ENCODE data around the gene TFIP11.

The TFIP11 gene

GRCh38 chr22:26547426-26547825 lies 35.2 kb upstream of the TFIP11 start:
- H3F3A ChIP-seq (ENCODE audit: low read depth) = no peaks in the 10 kb centered on the region
- H2AFZ ChIP-seq (ENCODE audit: low read length) = no peak overlapping the region
- H3K4me3 ChIP-seq (ENCODE audit: low read length, poor library complexity, severe bottlenecking) = no peak overlapping the region
- no peaks in the 10 kb centered on the region for H3K9me3 ChIP-seq (ENCODE audit: insufficient read depth, low read depth, low read length)
- H3K36me3 ChIP-seq (ENCODE audit: insufficient read depth, low read length) = no peaks in the 10 kb centered on the region
- no peaks in the 10 kb centered on the region for H3K27me3 ChIP-seq (ENCODE audit: insufficient read depth, low read length, poor library complexity, severe bottlenecking)
- no peaks in the 10 kb centered on the region for H4K20me1 ChIP-seq (ENCODE audit: insufficient read depth, low read length, poor library complexity, severe bottlenecking)
- H3K4me1 ChIP-seq (ENCODE audit: insufficient read depth, low read length, poor library complexity, severe bottlenecking) = peaks cover 33% of the 10 kb centered on the region
- H3K9ac ChIP-seq (ENCODE audit: low read depth, low read length, poor library complexity, severe bottlenecking) = peak overlapping the region; percentile 14
- H3K9me2 ChIP-seq (replicated peaks; ENCODE audit: low read depth, low read length) = no peaks in the 10 kb centered on the region
- peaks cover 13% of the 10 kb centered on the region for H3K79me2 ChIP-seq (ENCODE audit: insufficient read depth, low read length)
- TF ChIP-seq EZH2phosphoT487 (IDR thresholded peaks at IDR 0.05; ENCODE audit: borderline replicate concordance) = no peak
- TF ChIP-seq, protein P1, sequence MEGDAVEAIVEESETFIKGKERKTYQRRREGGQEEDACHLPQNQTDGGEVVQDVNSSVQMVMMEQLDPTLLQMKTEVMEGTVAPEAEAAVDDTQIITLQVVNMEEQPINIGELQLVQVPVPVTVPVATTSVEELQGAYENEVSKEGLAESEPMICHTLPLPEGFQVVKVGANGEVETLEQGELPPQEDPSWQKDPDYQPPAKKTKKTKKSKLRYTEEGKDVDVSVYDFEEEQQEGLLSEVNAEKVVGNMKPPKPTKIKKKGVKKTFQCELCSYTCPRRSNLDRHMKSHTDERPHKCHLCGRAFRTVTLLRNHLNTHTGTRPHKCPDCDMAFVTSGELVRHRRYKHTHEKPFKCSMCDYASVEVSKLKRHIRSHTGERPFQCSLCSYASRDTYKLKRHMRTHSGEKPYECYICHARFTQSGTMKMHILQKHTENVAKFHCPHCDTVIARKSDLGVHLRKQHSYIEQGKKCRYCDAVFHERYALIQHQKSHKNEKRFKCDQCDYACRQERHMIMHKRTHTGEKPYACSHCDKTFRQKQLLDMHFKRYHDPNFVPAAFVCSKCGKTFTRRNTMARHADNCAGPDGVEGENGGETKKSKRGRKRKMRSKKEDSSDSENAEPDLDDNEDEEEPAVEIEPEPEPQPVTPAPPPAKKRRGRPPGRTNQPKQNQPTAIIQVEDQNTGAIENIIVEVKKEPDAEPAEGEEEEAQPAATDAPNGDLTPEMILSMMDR (conservative IDR thresholded peaks at IDR 0.05; ENCODE audit: low read length) = no peak
- H3K4me2 ChIP-seq (ENCODE audit: low read depth, low read length, poor library complexity, severe bottlenecking) = no peak overlapping the region

DNA sequence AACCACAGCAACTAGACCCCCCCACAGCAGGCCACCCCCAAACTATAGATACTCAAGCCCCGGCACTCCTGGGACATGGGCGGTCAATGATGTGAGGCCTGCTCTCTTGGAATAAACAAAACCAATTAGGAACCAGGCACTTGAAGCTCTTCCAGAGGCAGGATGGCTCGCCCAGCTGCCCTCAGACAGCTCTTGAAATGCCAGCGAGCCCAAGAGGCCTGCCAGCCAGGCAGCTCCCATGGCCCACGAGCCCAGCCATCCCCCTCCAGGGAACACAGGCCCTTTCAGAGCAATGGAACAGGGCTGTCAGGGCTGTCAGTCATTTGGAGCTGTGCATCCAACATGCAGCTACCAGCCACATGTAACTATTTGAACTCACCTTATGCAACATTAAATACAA lies 34.0 kb upstream of the TFIP11 start:
- Histone ChIP-seq H3K27me3 (ENCODE audit: insufficient read depth, low read length, poor library complexity, severe bottlenecking) (no peaks in the 10 kb centered on the region), H3K79me2 (ENCODE audit: insufficient read depth, low read length) (peaks cover 13% of the 10 kb centered on the region), H3K9me2 (replicated peaks; ENCODE audit: low read depth, low read length) (no peaks in the 10 kb centered on the region), H4K20me1 (ENCODE audit: insufficient read depth, low read length, poor library complexity, severe bottlenecking) (no peaks in the 10 kb centered on the region), H3K9me3 (ENCODE audit: insufficient read depth, low read depth, low read length) (no peaks in the 10 kb centered on the region), H3K4me1 (ENCODE audit: insufficient read depth, low read length, poor library complexity, severe bottlenecking) (peaks cover 29% of the 10 kb centered on the region), H2AFZ (ENCODE audit: low read length) (no peak overlapping the region), H3K4me2 (ENCODE audit: low read depth, low read length, poor library complexity, severe bottlenecking) (no peak overlapping the region), H3K9ac (ENCODE audit: low read depth, low read length, poor library complexity, severe bottlenecking) (no peak overlapping the region), H3K4me3 (ENCODE audit: low read length, poor library complexity, severe bottlenecking) (no peak overlapping the region), H3F3A (ENCODE audit: low read depth) (no peaks in the 10 kb centered on the region), H3K36me3 (ENCODE audit: insufficient read depth, low read length) (peaks cover 2% of the 10 kb centered on the region; the same call in 1 of the 2 replicates)
- no peak for TF ChIP-seq EZH2phosphoT487 (IDR thresholded peaks at IDR 0.05; ENCODE audit: borderline replicate concordance)
- TF ChIP-seq, protein P1 (conservative IDR thresholded peaks at IDR 0.05; ENCODE audit: low read length) = no peak

GRCh38 chr22:26545827-26546226 lies 33.6 kb upstream of the TFIP11 start:
- peaks cover 7% of the 10 kb centered on the region; the same call in 1 of the 2 replicates for H3K36me3 ChIP-seq (ENCODE audit: insufficient read depth, low read length)
- no peaks in the 10 kb centered on the region for H3K9me2 ChIP-seq (replicated peaks; ENCODE audit: low read depth, low read length)
- H3K27me3 ChIP-seq (ENCODE audit: insufficient read depth, low read length, poor library complexity, severe bottlenecking) = no peaks in the 10 kb centered on the region
- peaks cover 13% of the 10 kb centered on the region for H3K79me2 ChIP-seq (ENCODE audit: insufficient read depth, low read length)
- H2AFZ ChIP-seq (ENCODE audit: low read length) = no peak overlapping the region
- H3K4me2 ChIP-seq (ENCODE audit: low read depth, low read length, poor library complexity, severe bottlenecking) = no peak overlapping the region
- H3K9ac ChIP-seq (ENCODE audit: low read depth, low read length, poor library complexity, severe bottlenecking) = no peak overlapping the region
- peaks cover 29% of the 10 kb centered on the region for H3K4me1 ChIP-seq (ENCODE audit: insufficient read depth, low read length, poor library complexity, severe bottlenecking)
- H3K4me3 ChIP-seq (ENCODE audit: low read length, poor library complexity, severe bottlenecking) = no peak overlapping the region
- no peaks in the 10 kb centered on the region for H3K9me3 ChIP-seq (ENCODE audit: insufficient read depth, low read depth, low read length)
- TF ChIP-seq, protein P1 (conservative IDR thresholded peaks at IDR 0.05; ENCODE audit: low read length) = no peak
- TF ChIP-seq EZH2phosphoT487 (IDR thresholded peaks at IDR 0.05; ENCODE audit: borderline replicate concordance) = no peak
- no peaks in the 10 kb centered on the region for H3F3A ChIP-seq (ENCODE audit: low read depth)
- H4K20me1 ChIP-seq (ENCODE audit: insufficient read depth, low read length, poor library complexity, severe bottlenecking) = no peaks in the 10 kb centered on the region

Measured in Loucy (cell line).